Nephron progenitor cell (in vitro differentiated cells): ENCODE results near the gene PROX2.

Experiments used
- DNase-seq: peaks from one replicate; pipeline ENCODE4 v3.0.0; 2021
- H3K27ac Mint-ChIP-seq: 2 replicates; pipeline ENCODE4 v1.8.0; 2021; ENCODE audit warnings: mild to moderate bottlenecking, moderate library complexity, mixed read lengths
- H3K27me3 Mint-ChIP-seq: 2 replicates; pipeline ENCODE4 v1.8.0; 2021; ENCODE audit warnings: mild to moderate bottlenecking, low read depth, mixed read lengths; ENCODE audit not compliant: poor library complexity
- H3K36me3 Mint-ChIP-seq: 2 replicates; pipeline ENCODE4 v1.8.0; 2021; ENCODE audit warnings: low read depth, mixed read lengths
- H3K4me1 Mint-ChIP-seq: 2 replicates; pipeline ENCODE4 v1.8.0; 2021; ENCODE audit warnings: mixed read lengths
- H3K4me3 Mint-ChIP-seq: 2 replicates; pipeline ENCODE4 v1.8.0; 2021; ENCODE audit warnings: mild to moderate bottlenecking, moderate library complexity, mixed read lengths
- H3K9me3 Mint-ChIP-seq: 2 replicates; pipeline ENCODE4 v1.8.0; 2021; ENCODE audit warnings: mild to moderate bottlenecking, moderate library complexity, mixed read lengths
- TF ChIP-seq, protein P1 (sequence below): fragments of 200-600 bp; sonication (generic); IDR thresholded peaks from 2 replicates; pipeline ENCODE4 v1.5.0; 2021; ENCODE audit warnings: antibody characterized with exemption

PROX2 gene

DNA sequence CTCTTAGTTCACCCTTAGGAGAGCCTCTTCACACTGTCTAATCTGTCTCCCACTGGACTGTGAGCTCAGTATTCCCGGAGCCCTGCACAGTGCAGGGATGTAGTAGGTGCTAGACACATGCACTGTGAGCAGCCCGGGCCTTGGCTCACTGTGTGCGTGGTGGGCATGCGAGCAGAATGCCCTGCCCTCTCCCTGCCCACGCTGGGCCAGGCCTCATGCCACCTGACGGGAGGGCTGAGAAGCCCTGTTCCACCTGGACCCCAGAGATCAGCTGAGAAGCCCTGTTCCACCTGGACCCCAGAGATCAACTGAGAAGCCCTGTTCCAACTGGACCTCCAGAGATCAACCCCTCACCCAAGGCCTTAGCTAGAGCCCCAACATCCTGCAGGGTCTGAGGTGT is 36.2 kb upstream of the PROX2 start:
- Mint-ChIP-seq H3K4me3 (no peak overlapping the region), H3K36me3 (no peaks in the 10 kb centered on the region), H3K27me3 (peaks cover 2% of the 10 kb centered on the region), H3K27ac (no peak overlapping the region), H3K9me3 (no peaks in the 10 kb centered on the region), H3K4me1 (peaks cover 36% of the 10 kb centered on the region)
- TF ChIP-seq, protein P1, sequence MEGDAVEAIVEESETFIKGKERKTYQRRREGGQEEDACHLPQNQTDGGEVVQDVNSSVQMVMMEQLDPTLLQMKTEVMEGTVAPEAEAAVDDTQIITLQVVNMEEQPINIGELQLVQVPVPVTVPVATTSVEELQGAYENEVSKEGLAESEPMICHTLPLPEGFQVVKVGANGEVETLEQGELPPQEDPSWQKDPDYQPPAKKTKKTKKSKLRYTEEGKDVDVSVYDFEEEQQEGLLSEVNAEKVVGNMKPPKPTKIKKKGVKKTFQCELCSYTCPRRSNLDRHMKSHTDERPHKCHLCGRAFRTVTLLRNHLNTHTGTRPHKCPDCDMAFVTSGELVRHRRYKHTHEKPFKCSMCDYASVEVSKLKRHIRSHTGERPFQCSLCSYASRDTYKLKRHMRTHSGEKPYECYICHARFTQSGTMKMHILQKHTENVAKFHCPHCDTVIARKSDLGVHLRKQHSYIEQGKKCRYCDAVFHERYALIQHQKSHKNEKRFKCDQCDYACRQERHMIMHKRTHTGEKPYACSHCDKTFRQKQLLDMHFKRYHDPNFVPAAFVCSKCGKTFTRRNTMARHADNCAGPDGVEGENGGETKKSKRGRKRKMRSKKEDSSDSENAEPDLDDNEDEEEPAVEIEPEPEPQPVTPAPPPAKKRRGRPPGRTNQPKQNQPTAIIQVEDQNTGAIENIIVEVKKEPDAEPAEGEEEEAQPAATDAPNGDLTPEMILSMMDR = no peak
- DNase-seq = no peak

DNA sequence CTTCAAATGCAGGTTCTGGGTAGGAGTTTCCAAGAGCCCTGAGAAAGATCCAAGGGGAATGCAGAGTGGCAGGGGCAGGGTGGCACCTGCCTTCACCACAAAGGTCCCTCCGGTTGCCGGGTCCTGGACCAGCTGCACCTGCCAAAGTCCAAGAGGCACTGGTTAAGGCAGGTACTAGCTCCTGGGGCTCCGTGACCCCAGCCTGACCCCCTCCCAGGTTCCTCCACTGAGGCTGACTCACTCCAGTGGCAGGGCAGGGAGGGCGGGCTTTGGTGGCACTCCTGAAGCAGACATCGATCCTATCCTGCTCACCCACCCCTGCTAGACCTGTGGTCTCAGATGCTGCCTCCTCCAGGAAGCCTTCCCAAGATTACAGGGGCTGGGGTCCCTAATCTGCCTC is 35.8 kb upstream of the PROX2 start:
- Mint-ChIP-seq H3K27me3 (peaks cover 2% of the 10 kb centered on the region), H3K4me1 (peaks cover 32% of the 10 kb centered on the region), H3K9me3 (no peaks in the 10 kb centered on the region), H3K27ac (no peak overlapping the region), H3K4me3 (no peak overlapping the region), H3K36me3 (no peaks in the 10 kb centered on the region)
- TF ChIP-seq, protein P1 = no peak
- DNase-seq = no peak

DNA sequence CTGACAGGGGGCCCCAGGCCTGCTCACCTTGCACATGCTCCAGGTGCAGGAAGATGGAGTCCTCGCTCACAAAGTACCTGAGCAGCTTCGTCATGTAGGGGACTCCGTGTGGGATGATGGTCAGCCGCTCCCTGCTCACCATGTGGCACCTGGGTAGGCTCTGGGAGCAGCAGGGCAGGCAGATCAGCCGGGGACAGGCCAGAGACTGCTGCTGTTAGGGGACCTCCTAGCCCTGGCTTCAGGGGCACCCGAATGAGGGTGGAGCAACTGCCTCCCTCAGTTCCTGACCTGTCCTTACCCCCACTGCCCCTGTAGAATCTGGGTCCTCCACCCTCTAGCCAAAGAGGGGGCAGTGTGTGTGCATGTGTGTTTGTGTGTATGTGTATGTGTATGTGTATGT is 35.3 kb upstream of the PROX2 start:
- Mint-ChIP-seq H3K27ac (no peak overlapping the region), H3K27me3 (peaks cover 2% of the 10 kb centered on the region), H3K4me3 (no peak overlapping the region), H3K4me1 (peaks cover 29% of the 10 kb centered on the region), H3K9me3 (no peaks in the 10 kb centered on the region), H3K36me3 (no peaks in the 10 kb centered on the region)
- TF ChIP-seq, protein P1 = no peak
- no peak for DNase-seq

DNA sequence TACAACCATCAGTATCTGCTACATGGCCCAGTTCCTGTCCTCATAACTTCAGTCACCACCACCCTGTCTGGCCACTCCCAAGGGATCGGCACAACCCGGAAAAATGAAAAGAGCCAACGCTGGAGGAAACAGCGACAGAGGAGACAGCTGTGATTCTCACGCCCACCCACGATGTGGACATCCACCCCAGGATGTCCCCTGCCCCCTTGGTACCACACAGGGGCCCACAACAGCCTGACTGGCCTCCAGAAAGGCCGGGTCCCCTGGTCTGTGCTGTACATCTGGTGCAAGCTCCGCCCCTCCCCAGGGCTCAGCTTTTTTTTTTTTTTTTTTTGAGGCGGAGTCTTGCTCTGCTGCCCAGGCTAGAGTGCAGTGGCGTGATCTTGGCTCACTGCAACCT is 34.6 kb upstream of the PROX2 start:
- no peaks in the 10 kb centered on the region for H3K9me3 Mint-ChIP-seq
- no peak overlapping the region for H3K27ac Mint-ChIP-seq
- H3K4me3 Mint-ChIP-seq = no peak overlapping the region
- H3K4me1 Mint-ChIP-seq = peaks cover 29% of the 10 kb centered on the region
- no peaks in the 10 kb centered on the region for H3K36me3 Mint-ChIP-seq
- no peak for DNase-seq
- TF ChIP-seq, protein P1 = no peak
- H3K27me3 Mint-ChIP-seq = no peaks in the 10 kb centered on the region

DNA sequence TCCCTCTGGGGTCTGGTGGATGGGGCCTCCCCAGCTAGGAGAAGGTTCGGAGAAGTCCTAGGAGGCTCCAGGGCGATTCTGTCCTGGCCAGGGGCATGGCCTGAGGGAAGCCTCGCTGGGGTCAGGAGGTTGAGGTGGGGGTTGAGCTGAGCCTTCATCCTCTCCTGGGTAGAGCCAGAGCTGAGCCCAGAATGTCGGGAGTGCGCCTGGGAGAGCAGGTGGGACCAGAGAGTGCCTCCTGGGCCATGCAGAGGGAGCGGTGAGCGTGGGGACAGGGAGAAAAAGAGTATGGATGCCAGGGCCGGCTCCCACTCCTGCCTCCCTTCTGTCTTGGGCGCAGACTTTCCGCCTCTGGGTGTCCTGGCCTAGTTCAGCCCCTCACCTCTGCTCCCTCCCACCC is 34.0 kb upstream of the PROX2 start:
- TF ChIP-seq, protein P1 = no peak
- H3K4me1 Mint-ChIP-seq = peaks cover 29% of the 10 kb centered on the region
- H3K4me3 Mint-ChIP-seq = no peak overlapping the region
- H3K27me3 Mint-ChIP-seq = no peaks in the 10 kb centered on the region
- DNase-seq = no peak
- no peak overlapping the region for H3K27ac Mint-ChIP-seq
- no peaks in the 10 kb centered on the region for H3K36me3 Mint-ChIP-seq
- no peaks in the 10 kb centered on the region for H3K9me3 Mint-ChIP-seq

DNA sequence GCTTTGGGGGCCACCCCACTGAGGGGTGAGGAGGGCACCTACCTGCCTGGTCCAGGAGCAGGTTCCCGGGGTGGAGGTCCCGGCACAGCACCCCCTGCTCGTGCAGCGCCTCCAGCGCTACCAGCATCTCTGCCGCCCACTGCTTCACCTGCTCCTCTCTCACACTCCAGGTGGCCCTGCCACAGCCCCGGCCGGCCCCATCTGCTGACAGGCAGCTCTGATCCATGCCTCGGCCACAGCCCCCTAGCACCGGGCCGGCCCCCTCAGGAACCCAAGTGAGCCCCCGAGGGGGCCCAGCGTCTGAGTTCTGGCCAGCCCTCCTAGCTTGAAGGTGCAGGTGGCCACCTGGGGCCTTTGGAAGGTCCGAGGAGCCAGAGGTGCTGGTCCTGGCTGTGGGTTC is 33.6 kb upstream of the PROX2 start:
- peaks cover 3% of the 10 kb centered on the region for H3K36me3 Mint-ChIP-seq
- H3K9me3 Mint-ChIP-seq = no peaks in the 10 kb centered on the region
- TF ChIP-seq, protein P1 = no peak
- no peak for DNase-seq
- H3K27ac Mint-ChIP-seq = no peak overlapping the region
- H3K4me1 Mint-ChIP-seq = peaks cover 29% of the 10 kb centered on the region
- H3K27me3 Mint-ChIP-seq = no peaks in the 10 kb centered on the region
- H3K4me3 Mint-ChIP-seq = no peak overlapping the region
